Stomach (tissue), 9 donors: Measurements from ENCODE around the gene CIAO2A. TPM values are rescaled to one million over a fixed set of nuclear protein-coding genes. Genes with fewer than 3 reads are reported as not detected.
"Not testable (repeated sequence)": the region's sequence is repeated elsewhere in the genome, so short reads cannot be mapped to it uniquely, and the experiment has no call there.

Source experiments
- DNase-seq, 2 donors: peaks; one replicate each; pipeline versions ENCODE4 v3.0.0 to v3.0.0-alpha.2; 2013 to 2019
- H3K27ac ChIP-seq, 5 donors: fragments of 200-600 bp in 4 of 5; sonication (generic) in 4 of 5; one replicate each; pipeline ENCODE4 v1.5.1; 2013 to 2019; ENCODE audit warnings: mild to moderate bottlenecking in 1 of 5, moderate library complexity in 1 of 5
- H3K27me3 ChIP-seq, 3 donors: fragments of 200-600 bp; sonication (generic); one replicate each; pipeline ENCODE4 v1.5.1; 2017 to 2019; ENCODE audit warnings: mixed run types in 1 of 3
- H3K36me3 ChIP-seq, 4 donors: fragments of 200-600 bp; sonication (generic); 1 replicate in 3 of 4; 2 replicates in 1 of 4; pipeline ENCODE4 v1.5.1; 2016 to 2019
- H3K4me1 ChIP-seq, 4 donors: fragments of 200-600 bp; sonication (generic); one replicate each; pipeline ENCODE4 v1.5.1; 2016 to 2019
- H3K4me3 ChIP-seq, 4 donors: fragments of 200-600 bp; sonication (generic) in 3 of 4; one replicate each; pipeline ENCODE4 v1.5.1; 2016 to 2019; ENCODE audit warnings: mild to moderate bottlenecking in 1 of 4
- H3K9me3 ChIP-seq, 4 donors: fragments of 200-600 bp; sonication (generic); one replicate each; pipeline ENCODE4 v1.5.1; 2016 to 2019
- EP300 ChIP-seq: sonication (generic); formaldehyde crosslinking; IDR thresholded peaks from one replicate; pipeline ENCODE4 v1.6.1; 2017; ENCODE audit warnings: antibody characterized with exemption
- POLR2A ChIP-seq, 4 donors: fragments of 450-650 bp; IDR thresholded peaks; one replicate each; pipeline ENCODE4 v1.6.1; 2016; ENCODE audit warnings: antibody characterized with exemption in 4 of 4, control low read depth in 2 of 4, mild to moderate bottlenecking in 1 of 4, moderate library complexity in 1 of 4
- POLR2AphosphoS5 ChIP-seq, 3 donors: sonication (generic); formaldehyde crosslinking; IDR thresholded peaks; one replicate each; pipeline ENCODE4 v1.6.1; 2016; ENCODE audit warnings: antibody characterized with exemption in 3 of 3
- WGBS, 5 donors: extraction: QIAGEN DNeasy Blood & Tissue Kit in 3 of 5; methylation state at CpG; one replicate each; pipeline versions ENCODE4 v1.1.5 to v1.1.7; 2013 to 2018; 5-methylcytosine and 5-hydroxymethylcytosine counted together
- intact Hi-C: fragments of 100-400 bp; cut with DNase I; formaldehyde crosslinking; loops from one replicate; pipeline ENCODE4 v1.15.1; 2023; ENCODE audit warnings: low total_unique reads
- polyA plus RNA-seq, 3 donors: library from polyadenylated mRNA; stranded (reverse); fragments of 200-250 nt; gene quantifications; one replicate each; pipeline ENCODE4 v1.2.3, GENCODE V29; 2013
- total RNA-seq, 5 donors: library from RNA; depleted of rRNA; stranded (reverse); fragments of >200 nt; gene quantifications; one replicate each; pipeline versions ENCODE4 v1.1.0 to v1.2.3, GENCODE V29; 2014 to 2016
- TF ChIP-seq, protein P1 (sequence below), 7 experiments: fragments of 450-650 bp in 4 of 7; fragments of 200-600 bp in 3 of 7; sonication (generic) in 3 of 7; IDR thresholded peaks; one replicate each; pipeline ENCODE4 v1.5.1; 2016 to 2019; ENCODE audit warnings: antibody characterized with exemption in 7 of 7, control low read depth in 2 of 7, mild to moderate bottlenecking in 1 of 7
- donor health status: healthy with polysubstance abuse.
- donor health status: Bipolar disorder and iron deficiency.
- donor health status: healthy.

CIAO2A gene
- total and polyA plus RNA-seq, 8 donors: 27.2 to 425 (median 131) TPM

DNA sequence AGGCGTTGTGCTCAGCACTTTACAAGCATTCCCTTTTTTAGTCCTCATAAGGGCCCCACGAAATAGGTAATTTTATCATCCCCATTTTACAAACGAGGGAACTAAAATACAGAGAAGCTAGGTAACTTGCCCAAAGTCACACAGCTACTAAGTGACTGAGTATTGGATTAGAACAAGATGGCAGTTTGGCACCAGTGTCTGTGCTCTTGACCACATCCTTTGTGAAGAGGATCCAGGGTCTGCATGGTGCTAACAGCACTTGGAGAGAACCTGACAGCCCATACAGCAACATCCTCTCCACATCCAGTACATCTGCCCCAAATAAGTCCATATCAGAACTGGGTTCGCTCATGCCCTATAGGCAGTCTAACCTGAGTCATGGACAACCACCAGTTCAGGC lies 25.5 kb downstream of the CIAO2A start:
- Histone ChIP-seq H3K36me3 (peaks cover 3 to 18% (median 8%) of the 10 kb centered on the region in 4 donors), H3K27me3 (no peaks in the 10 kb centered on the region), H3K4me1 (peaks cover 24 to 46% (median 31%) of the 10 kb centered on the region in 4 donors), H3K4me3 (no peak overlapping the region), H3K27ac (no peak overlapping the region), H3K9me3 (no peaks in the 10 kb centered on the region)
- intact Hi-C loops: loop anchor here (5.0 to 10.0 kb wide), 2 partner anchors 173 to 311 kb away; no protein-coding TSS in a partner anchor
- 61 to 75% (median 64%) methylated on average over 4 of the region's 4 CpGs for WGBS, 5 donors
- DNase-seq: no peak
- TF ChIP-seq, protein P1, sequence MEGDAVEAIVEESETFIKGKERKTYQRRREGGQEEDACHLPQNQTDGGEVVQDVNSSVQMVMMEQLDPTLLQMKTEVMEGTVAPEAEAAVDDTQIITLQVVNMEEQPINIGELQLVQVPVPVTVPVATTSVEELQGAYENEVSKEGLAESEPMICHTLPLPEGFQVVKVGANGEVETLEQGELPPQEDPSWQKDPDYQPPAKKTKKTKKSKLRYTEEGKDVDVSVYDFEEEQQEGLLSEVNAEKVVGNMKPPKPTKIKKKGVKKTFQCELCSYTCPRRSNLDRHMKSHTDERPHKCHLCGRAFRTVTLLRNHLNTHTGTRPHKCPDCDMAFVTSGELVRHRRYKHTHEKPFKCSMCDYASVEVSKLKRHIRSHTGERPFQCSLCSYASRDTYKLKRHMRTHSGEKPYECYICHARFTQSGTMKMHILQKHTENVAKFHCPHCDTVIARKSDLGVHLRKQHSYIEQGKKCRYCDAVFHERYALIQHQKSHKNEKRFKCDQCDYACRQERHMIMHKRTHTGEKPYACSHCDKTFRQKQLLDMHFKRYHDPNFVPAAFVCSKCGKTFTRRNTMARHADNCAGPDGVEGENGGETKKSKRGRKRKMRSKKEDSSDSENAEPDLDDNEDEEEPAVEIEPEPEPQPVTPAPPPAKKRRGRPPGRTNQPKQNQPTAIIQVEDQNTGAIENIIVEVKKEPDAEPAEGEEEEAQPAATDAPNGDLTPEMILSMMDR (IDR thresholded peaks at IDR 0.05): no peak
- TF ChIP-seq POLR2A (IDR thresholded peaks at IDR 0.05) (no peak), POLR2AphosphoS5 (IDR thresholded peaks at IDR 0.05) (no peak), EP300 (no peak)

DNA sequence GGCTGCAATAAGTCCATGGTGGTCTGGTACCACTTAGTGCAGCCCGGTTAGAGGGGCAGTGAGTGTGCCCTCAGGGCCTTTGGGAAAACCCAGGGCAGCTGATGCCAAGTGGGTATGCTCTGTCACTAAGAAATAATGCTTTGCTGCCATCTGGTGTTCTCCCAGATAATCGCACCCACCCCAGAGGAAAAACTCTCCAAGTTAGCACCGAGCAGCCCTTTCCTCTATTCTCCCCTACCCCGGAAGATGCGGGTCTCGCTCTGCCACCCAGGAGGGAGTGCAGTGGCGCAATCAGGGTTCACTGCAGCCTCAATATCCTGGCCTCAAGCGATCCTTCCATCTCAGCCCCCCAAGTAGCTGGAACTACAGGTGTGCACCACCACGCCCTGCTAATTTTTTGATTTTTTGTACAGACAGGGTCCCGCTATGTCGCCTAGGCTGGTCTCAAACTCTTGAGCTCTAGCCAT lies 26.0 kb downstream of the CIAO2A start:
- H3K4me3 ChIP-seq: no peak overlapping the region
- WGBS, 5 donors: 19 to 26% (median 23%) methylated on average over 11 of the region's 11 CpGs
- H3K36me3 ChIP-seq: peaks cover 3 to 14% (median 8%) of the 10 kb centered on the region in 4 donors
- peaks cover 24 to 41% (median 29%) of the 10 kb centered on the region in 4 donors for H3K4me1 ChIP-seq
- TF ChIP-seq EP300: no peak
- TF ChIP-seq, protein P1 (IDR thresholded peaks at IDR 0.05): peak in 5 of 7 experiments; percentile 76 to 91 (median 77)
- H3K27me3 ChIP-seq: no peaks in the 10 kb centered on the region
- DNase-seq: peak; percentile 72 to 83
- no peaks in the 10 kb centered on the region for H3K9me3 ChIP-seq
- intact Hi-C loops: loop anchor here (5.0 to 10.0 kb wide), 2 partner anchors 173 to 310 kb away; no protein-coding TSS in a partner anchor
- no peak overlapping the region for H3K27ac ChIP-seq

DNA sequence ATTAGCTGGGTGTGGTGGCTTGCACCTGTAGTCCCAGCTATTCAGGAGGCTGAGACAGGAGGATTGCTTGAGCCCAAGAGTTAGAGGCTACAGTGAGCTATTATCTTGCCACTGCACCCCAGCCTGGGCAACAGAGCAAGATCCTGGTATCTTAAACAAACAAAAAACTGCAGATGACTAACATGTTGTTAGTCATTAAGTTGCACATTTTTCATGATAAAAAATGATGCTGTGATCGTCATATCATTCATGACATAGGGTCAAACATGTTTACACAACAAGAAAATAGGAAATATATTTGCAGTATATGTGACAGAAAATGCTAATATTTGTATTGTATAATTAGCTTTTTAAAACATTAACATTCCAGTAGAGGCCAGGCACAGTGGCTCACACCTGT lies 27.2 kb downstream of the CIAO2A start:
- Histone ChIP-seq H3K27me3 (no peaks in the 10 kb centered on the region), H3K27ac (no peak overlapping the region), H3K9me3 (no peaks in the 10 kb centered on the region), H3K36me3 (peaks cover 0 to 3% (median under 1%) of the 10 kb centered on the region in 4 donors), H3K4me1 (peaks cover 15 to 32% (median 21%) of the 10 kb centered on the region in 4 donors), H3K4me3 (no peak overlapping the region)
- 20 to 46% (median 28%) methylated on average over 1 of the region's 1 CpG for WGBS, 5 donors
- intact Hi-C loops: loop anchor here (5.0 to 10.0 kb wide), 2 partner anchors 172 to 309 kb away; no protein-coding TSS in a partner anchor
- TF ChIP-seq EP300 (no peak), POLR2A (IDR thresholded peaks at IDR 0.05) (no peak), POLR2AphosphoS5 (IDR thresholded peaks at IDR 0.05) (no peak)
- TF ChIP-seq, protein P1 (IDR thresholded peaks at IDR 0.05): no peak
- DNase-seq: no peak

DNA sequence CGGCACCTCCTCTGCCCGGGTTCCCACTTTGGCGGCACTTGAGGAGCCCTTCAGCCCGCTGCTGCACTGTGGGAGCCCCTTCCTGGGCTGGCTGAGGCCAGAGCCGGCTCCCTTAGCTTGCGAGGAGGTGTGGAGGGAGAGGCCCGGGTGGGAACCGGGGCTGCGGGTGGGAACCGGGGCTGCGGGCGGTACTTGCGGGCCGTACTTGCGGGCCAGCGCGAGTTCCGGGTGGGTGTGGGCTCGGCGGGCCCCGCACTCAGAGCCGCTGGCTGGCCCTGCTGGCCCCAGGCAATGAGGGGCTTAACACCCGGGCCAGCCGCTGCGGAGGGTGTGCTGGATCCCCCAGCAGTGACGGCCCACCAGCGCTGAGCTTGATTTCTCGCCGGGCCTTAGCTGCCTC lies 32.9 kb downstream of the CIAO2A start:
- Histone ChIP-seq H3K27ac (no peak overlapping the region), H3K27me3 (no peaks in the 10 kb centered on the region), H3K36me3 (no peaks in the 10 kb centered on the region), H3K4me1 (no peaks in the 10 kb centered on the region), H3K9me3 (peaks cover 0 to 4% (median 2%) of the 10 kb centered on the region in 4 donors), H3K4me3 (no peak overlapping the region)
- DNase-seq: no peak
- TF ChIP-seq, protein P1 (IDR thresholded peaks at IDR 0.05): no peak
- TF ChIP-seq POLR2AphosphoS5 (IDR thresholded peaks at IDR 0.05) (no peak), POLR2A (IDR thresholded peaks at IDR 0.05) (no peak), EP300 (no peak)
- WGBS, 5 donors: 90 to 96% (median 95%) methylated on average over 23 to 29 of the region's 29 CpGs
- intact Hi-C loops: loop anchor here (10.0 kb wide), 1 partner anchor 166 kb away; no protein-coding TSS in a partner anchor

DNA sequence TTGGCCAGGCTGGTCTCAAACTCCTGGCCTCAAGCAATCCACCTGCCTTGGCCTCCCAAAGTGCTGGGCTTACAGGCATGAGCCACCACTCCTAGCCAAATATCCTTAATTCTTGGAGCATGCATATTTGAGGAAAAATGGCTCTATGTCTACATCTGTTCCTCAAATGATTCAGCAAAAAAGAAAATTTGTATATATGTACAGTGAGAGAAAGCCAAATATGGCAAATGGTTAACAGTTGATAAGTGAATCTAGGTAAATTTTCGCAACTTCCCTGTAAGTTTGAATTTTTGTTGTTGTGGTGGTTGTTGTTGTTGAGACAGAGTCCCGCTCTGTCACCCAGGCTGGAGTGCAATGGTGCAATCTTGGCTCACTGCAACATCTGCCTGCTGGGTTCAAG lies 34.5 kb downstream of the CIAO2A start:
- H3K36me3 ChIP-seq, H3K27ac ChIP-seq, H3K9me3 ChIP-seq, intact Hi-C loops, H3K27me3 ChIP-seq, H3K4me3 ChIP-seq, H3K4me1 ChIP-seq, DNase-seq: not testable (repeated sequence)
- 88 to 95% (median 90%) methylated on average over 2 of the region's 2 CpGs for WGBS, 5 donors
